ENCODE results near the gene OLFM1.

GRCh38 chr9:135146766-135147473, 59.5 kb downstream of the OLFM1 start:
- TF ChIP-seq, protein P1, sequence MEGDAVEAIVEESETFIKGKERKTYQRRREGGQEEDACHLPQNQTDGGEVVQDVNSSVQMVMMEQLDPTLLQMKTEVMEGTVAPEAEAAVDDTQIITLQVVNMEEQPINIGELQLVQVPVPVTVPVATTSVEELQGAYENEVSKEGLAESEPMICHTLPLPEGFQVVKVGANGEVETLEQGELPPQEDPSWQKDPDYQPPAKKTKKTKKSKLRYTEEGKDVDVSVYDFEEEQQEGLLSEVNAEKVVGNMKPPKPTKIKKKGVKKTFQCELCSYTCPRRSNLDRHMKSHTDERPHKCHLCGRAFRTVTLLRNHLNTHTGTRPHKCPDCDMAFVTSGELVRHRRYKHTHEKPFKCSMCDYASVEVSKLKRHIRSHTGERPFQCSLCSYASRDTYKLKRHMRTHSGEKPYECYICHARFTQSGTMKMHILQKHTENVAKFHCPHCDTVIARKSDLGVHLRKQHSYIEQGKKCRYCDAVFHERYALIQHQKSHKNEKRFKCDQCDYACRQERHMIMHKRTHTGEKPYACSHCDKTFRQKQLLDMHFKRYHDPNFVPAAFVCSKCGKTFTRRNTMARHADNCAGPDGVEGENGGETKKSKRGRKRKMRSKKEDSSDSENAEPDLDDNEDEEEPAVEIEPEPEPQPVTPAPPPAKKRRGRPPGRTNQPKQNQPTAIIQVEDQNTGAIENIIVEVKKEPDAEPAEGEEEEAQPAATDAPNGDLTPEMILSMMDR (IDR thresholded peaks at IDR 0.05; ENCODE audit: insufficient read depth, low read depth, low read length), result no peak
- TF ChIP-seq EZH2 (IDR thresholded peaks at IDR 0.05; ENCODE audit: insufficient read depth, low read length), result no peak

Measured in astrocyte (in vitro differentiated cells and primary cell).